ENCODE results near the gene SPATS2L.

Gene SPATS2L

GRCh38 chr2:200507179-200507578 lies 200.7 kb downstream of the SPATS2L start:
- Histone ChIP-seq H3K9ac (ENCODE audit: low read length in 2 of 2) (no peak overlapping the region), H3K27ac (ENCODE audit: low read length) (no peak overlapping the region), H3K27me3 (ENCODE audit: control insufficient read depth in 1 of 2, insufficient read depth in 2 of 2, low read length in 2 of 2) (no peaks in the 10 kb centered on the region), H3K9me3 (ENCODE audit: control insufficient read depth in 2 of 2, low read length in 2 of 2) (no peaks in the 10 kb centered on the region), H3K4me1 (ENCODE audit: control insufficient read depth, insufficient read depth, low read length) (peaks cover 12% of the 10 kb centered on the region), H3K36me3 (ENCODE audit: control insufficient read depth in 2 of 2, insufficient read depth in 2 of 2, low read length in 2 of 2) (peaks cover 4 to 6% of the 10 kb centered on the region in 2 donors), H3K4me3 (ENCODE audit: low read length in 2 of 2) (no peak overlapping the region)

GRCh38 chr2:200509235-200509611 lies 202.7 kb downstream of the SPATS2L start:
- Histone ChIP-seq H3K27ac (ENCODE audit: low read length) (peak overlapping the region; percentile 56), H3K9ac (ENCODE audit: low read length in 2 of 2) (peak overlapping the region; percentile 88 to 92), H3K36me3 (ENCODE audit: control insufficient read depth in 2 of 2, insufficient read depth in 2 of 2, low read length in 2 of 2) (peaks cover 4% of the 10 kb centered on the region in 2 donors), H3K4me3 (ENCODE audit: low read length in 2 of 2) (peak overlapping the region; percentile 85 to 88), H3K27me3 (ENCODE audit: control insufficient read depth in 1 of 2, insufficient read depth in 2 of 2, low read length in 2 of 2) (no peaks in the 10 kb centered on the region), H3K4me1 (ENCODE audit: control insufficient read depth, insufficient read depth, low read length) (peaks cover 12% of the 10 kb centered on the region), H3K9me3 (ENCODE audit: control insufficient read depth in 2 of 2, low read length in 2 of 2) (no peaks in the 10 kb centered on the region)

GRCh38 chr2:200509612-200510433 lies 203.3 kb downstream of the SPATS2L start, which contains the start of gene KCTD18:
TSS of gene KCTD18 (minus strand) at chr2:200510068. CDS start at chr2:200507016, 3,052 bp downstream.
- Histone ChIP-seq H3K27me3 (ENCODE audit: control insufficient read depth in 1 of 2, insufficient read depth in 2 of 2, low read length in 2 of 2) (no peaks in the 10 kb centered on the region), H3K27ac (ENCODE audit: low read length) (peak within 1 kb of the TSS; percentile 56), H3K4me1 (ENCODE audit: control insufficient read depth, insufficient read depth, low read length) (peaks cover 12% of the 10 kb centered on the region), H3K4me3 (ENCODE audit: low read length in 2 of 2) (peak within 1 kb of the TSS; percentile 85 to 88), H3K36me3 (ENCODE audit: control insufficient read depth in 2 of 2, insufficient read depth in 2 of 2, low read length in 2 of 2) (peaks cover 4% of the 10 kb centered on the region in 2 donors), H3K9ac (ENCODE audit: low read length in 2 of 2) (peak within 1 kb of the TSS; percentile 88 to 92), H3K9me3 (ENCODE audit: control insufficient read depth in 2 of 2, low read length in 2 of 2) (no peaks in the 10 kb centered on the region)

DNA sequence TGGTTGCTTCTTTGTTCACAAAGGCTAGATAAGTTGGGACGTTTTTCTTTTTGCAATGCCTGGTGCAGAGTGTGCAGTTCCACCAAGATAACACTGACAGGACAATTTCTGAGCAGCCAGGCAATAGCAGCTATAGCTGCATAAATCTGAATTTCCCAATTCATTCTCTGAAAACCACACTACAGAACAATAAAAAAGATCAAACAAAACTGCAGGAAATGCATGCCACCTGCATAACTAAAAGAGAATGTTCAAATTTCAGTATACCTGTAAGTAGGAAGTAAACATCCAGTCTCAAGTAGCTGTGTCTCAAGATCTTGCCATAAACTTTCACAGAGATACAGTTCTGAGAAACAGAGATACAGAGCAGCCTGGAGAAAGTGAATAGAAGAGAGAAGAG lies 208.7 kb downstream of the SPATS2L start:
- Histone ChIP-seq H3K4me1 (ENCODE audit: control insufficient read depth, insufficient read depth, low read length) (peaks cover 2% of the 10 kb centered on the region), H3K27ac (ENCODE audit: low read length) (no peak overlapping the region), H3K9me3 (ENCODE audit: control insufficient read depth in 2 of 2, low read length in 2 of 2) (no peaks in the 10 kb centered on the region), H3K9ac (ENCODE audit: low read length in 2 of 2) (no peak overlapping the region), H3K4me3 (ENCODE audit: low read length in 2 of 2) (no peak overlapping the region), H3K36me3 (ENCODE audit: control insufficient read depth in 2 of 2, insufficient read depth in 2 of 2, low read length in 2 of 2) (no peaks in the 10 kb centered on the region), H3K27me3 (ENCODE audit: control insufficient read depth in 1 of 2, insufficient read depth in 2 of 2, low read length in 2 of 2) (no peaks in the 10 kb centered on the region)

DNA sequence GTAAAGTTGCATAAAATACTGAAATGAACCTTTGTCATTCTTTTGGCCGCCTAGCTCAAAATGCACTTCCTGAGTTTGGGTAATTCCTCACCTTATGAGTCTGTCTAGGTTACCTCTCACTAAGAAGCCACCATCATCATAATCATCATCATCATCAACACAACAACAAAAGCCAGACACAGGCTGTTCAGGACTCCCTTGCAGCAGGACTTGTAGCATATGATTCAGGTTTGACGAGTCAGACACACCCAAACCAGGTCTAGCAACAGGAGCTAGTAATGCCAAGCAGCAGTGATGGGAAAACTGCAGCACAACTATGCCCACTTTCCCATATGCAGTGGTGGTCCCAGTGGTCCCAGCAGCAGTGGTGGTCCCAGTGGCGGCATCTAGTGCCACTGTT lies 216.7 kb downstream of the SPATS2L start:
- H3K4me3 ChIP-seq (ENCODE audit: low read length in 2 of 2): no peak overlapping the region
- H3K27me3 ChIP-seq (ENCODE audit: control insufficient read depth in 1 of 2, insufficient read depth in 2 of 2, low read length in 2 of 2): no peaks in the 10 kb centered on the region
- H3K9ac ChIP-seq (ENCODE audit: low read length in 2 of 2): no peak overlapping the region
- peaks cover 6% of the 10 kb centered on the region for H3K4me1 ChIP-seq (ENCODE audit: control insufficient read depth, insufficient read depth, low read length)
- no peaks in the 10 kb centered on the region for H3K9me3 ChIP-seq (ENCODE audit: control insufficient read depth in 2 of 2, low read length in 2 of 2)
- no peak overlapping the region for H3K27ac ChIP-seq (ENCODE audit: low read length)
- no peaks in the 10 kb centered on the region for H3K36me3 ChIP-seq (ENCODE audit: control insufficient read depth in 2 of 2, insufficient read depth in 2 of 2, low read length in 2 of 2)

DNA sequence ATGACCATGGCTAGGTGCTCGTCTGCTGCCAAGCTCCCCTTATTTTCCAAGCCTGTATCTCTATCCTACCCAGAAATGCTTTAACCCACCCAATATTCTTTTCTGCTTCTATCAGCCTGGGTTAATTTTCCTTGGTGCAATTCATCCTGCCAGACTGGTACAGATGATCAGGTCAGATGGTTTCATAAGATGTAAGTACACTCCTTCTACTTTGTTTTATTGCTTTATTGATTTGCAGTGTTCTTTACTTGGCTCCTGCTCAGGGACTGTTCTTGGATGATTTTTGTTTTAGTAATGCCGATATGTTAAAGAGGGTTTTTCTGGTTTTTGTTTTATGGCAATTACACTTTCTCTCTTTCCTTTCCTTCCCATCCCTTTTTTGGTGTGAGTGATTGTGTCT lies 217.1 kb downstream of the SPATS2L start:
- H3K9me3 ChIP-seq (ENCODE audit: control insufficient read depth in 2 of 2, low read length in 2 of 2): no peaks in the 10 kb centered on the region
- H3K27me3 ChIP-seq (ENCODE audit: control insufficient read depth in 1 of 2, insufficient read depth in 2 of 2, low read length in 2 of 2): no peaks in the 10 kb centered on the region
- no peak overlapping the region for H3K27ac ChIP-seq (ENCODE audit: low read length)
- no peak overlapping the region for H3K4me3 ChIP-seq (ENCODE audit: low read length in 2 of 2)
- peaks cover 6% of the 10 kb centered on the region for H3K4me1 ChIP-seq (ENCODE audit: control insufficient read depth, insufficient read depth, low read length)
- H3K36me3 ChIP-seq (ENCODE audit: control insufficient read depth in 2 of 2, insufficient read depth in 2 of 2, low read length in 2 of 2): no peaks in the 10 kb centered on the region
- no peak overlapping the region for H3K9ac ChIP-seq (ENCODE audit: low read length in 2 of 2)

GRCh38 chr2:200525066-200525465 lies 218.6 kb downstream of the SPATS2L start:
- peaks cover 6% of the 10 kb centered on the region for H3K4me1 ChIP-seq (ENCODE audit: control insufficient read depth, insufficient read depth, low read length)
- peak overlapping the region in 1 of 2 donors; percentile 82 for H3K4me3 ChIP-seq (ENCODE audit: low read length in 2 of 2)
- H3K36me3 ChIP-seq (ENCODE audit: control insufficient read depth in 2 of 2, insufficient read depth in 2 of 2, low read length in 2 of 2): no peaks in the 10 kb centered on the region
- H3K27me3 ChIP-seq (ENCODE audit: control insufficient read depth in 1 of 2, insufficient read depth in 2 of 2, low read length in 2 of 2): no peaks in the 10 kb centered on the region
- H3K27ac ChIP-seq (ENCODE audit: low read length): no peak overlapping the region
- H3K9ac ChIP-seq (ENCODE audit: low read length in 2 of 2): no peak overlapping the region
- H3K9me3 ChIP-seq (ENCODE audit: control insufficient read depth in 2 of 2, low read length in 2 of 2): no peaks in the 10 kb centered on the region

- Histone ChIP-seq H3K9ac (ENCODE audit: low read length in 2 of 2) (peak overlapping the region; percentile 55 to 65), H3K27ac (ENCODE audit: low read length) (no peak overlapping the region), H3K4me3 (ENCODE audit: low read length in 2 of 2) (peak overlapping the region; percentile 82 to 92), H3K27me3 (ENCODE audit: control insufficient read depth in 1 of 2, insufficient read depth in 2 of 2, low read length in 2 of 2) (no peaks in the 10 kb centered on the region), H3K9me3 (ENCODE audit: control insufficient read depth in 2 of 2, low read length in 2 of 2) (no peaks in the 10 kb centered on the region), H3K36me3 (ENCODE audit: control insufficient read depth in 2 of 2, insufficient read depth in 2 of 2, low read length in 2 of 2) (no peaks in the 10 kb centered on the region), H3K4me1 (ENCODE audit: control insufficient read depth, insufficient read depth, low read length) (peaks cover 6% of the 10 kb centered on the region)
These were observed 219.0 kb downstream of the SPATS2L start for GRCh38 chr2:200525551-200525881.

- peaks cover 6% of the 10 kb centered on the region for H3K4me1 ChIP-seq (ENCODE audit: control insufficient read depth, insufficient read depth, low read length)
- H3K27me3 ChIP-seq (ENCODE audit: control insufficient read depth in 1 of 2, insufficient read depth in 2 of 2, low read length in 2 of 2): no peaks in the 10 kb centered on the region
- H3K9ac ChIP-seq (ENCODE audit: low read length in 2 of 2): peak within 1 kb of the TSS; percentile 65 to 71
- H3K27ac ChIP-seq (ENCODE audit: low read length): no peak within 1 kb of the TSS
- no peaks in the 10 kb centered on the region for H3K9me3 ChIP-seq (ENCODE audit: control insufficient read depth in 2 of 2, low read length in 2 of 2)
- H3K4me3 ChIP-seq (ENCODE audit: low read length in 2 of 2): peak within 1 kb of the TSS; percentile 82 to 92
- H3K36me3 ChIP-seq (ENCODE audit: control insufficient read depth in 2 of 2, insufficient read depth in 2 of 2, low read length in 2 of 2): no peaks in the 10 kb centered on the region
These were observed 219.6 kb downstream of the SPATS2L start, which contains the start of gene SGO2 for GRCh38 chr2:200525882-200526651. TSS of gene SGO2 (plus strand) at chr2:200526207. CDS start at chr2:200532976, 6,769 bp downstream.

GRCh38 chr2:200528228-200528627 lies 221.7 kb downstream of the SPATS2L start:
- Histone ChIP-seq H3K4me1 (ENCODE audit: control insufficient read depth, insufficient read depth, low read length) (peaks cover 6% of the 10 kb centered on the region), H3K27me3 (ENCODE audit: control insufficient read depth in 1 of 2, insufficient read depth in 2 of 2, low read length in 2 of 2) (no peaks in the 10 kb centered on the region), H3K9me3 (ENCODE audit: control insufficient read depth in 2 of 2, low read length in 2 of 2) (no peaks in the 10 kb centered on the region)

More at GRCh38 chr2:200528228-200528627, 221.7 kb downstream of the SPATS2L start:
- Histone ChIP-seq H3K36me3 (ENCODE audit: control insufficient read depth in 2 of 2, insufficient read depth in 2 of 2, low read length in 2 of 2) (no peaks in the 10 kb centered on the region), H3K9ac (ENCODE audit: low read length in 2 of 2) (no peak overlapping the region), H3K4me3 (ENCODE audit: low read length in 2 of 2) (no peak overlapping the region), H3K27ac (ENCODE audit: low read length) (no peak overlapping the region)

Data from stomach smooth muscle (tissue), 2 donors.